ENCODE measurements around the gene IGFN1. TPM values are rescaled to one million over a fixed set of nuclear protein-coding genes. Genes with fewer than 3 reads are reported as not detected.

IGFN1 gene
- total RNA-seq, 2 donors from 2014 or later, result 2.0 to 6.7 TPM

GRCh38 chr1:201264072-201264471, 73.4 kb downstream of the IGFN1 start:
- no peaks in the 10 kb centered on the region for H3K27me3 ChIP-seq (replicated peaks; ENCODE audit: insufficient read depth)
- no peak overlapping the region for H3K4me3 ChIP-seq
- H3K4me1 ChIP-seq (replicated peaks), result no peaks in the 10 kb centered on the region
- no peaks in the 10 kb centered on the region for H3K36me3 ChIP-seq
- WGBS, result 83% methylated on average over 6 of the region's 6 CpGs
- DNase-seq (ENCODE audit: low spot score), result peak; percentile 2
- no peaks in the 10 kb centered on the region for H3K9me3 ChIP-seq
- TF ChIP-seq POLR2A (IDR thresholded peaks at IDR 0.05) (no peak), POLR2AphosphoS5 (IDR thresholded peaks at IDR 0.05) (no peak), CTCF (IDR thresholded peaks at IDR 0.05) (no peak)
- intact Hi-C loops (cut with DNase I), result no loop called here
- H3K27ac ChIP-seq, result no peak overlapping the region

GRCh38 chr1:201264554-201264953, 73.9 kb downstream of the IGFN1 start:
- H3K4me3 ChIP-seq, result no peak overlapping the region
- no peak overlapping the region for H3K27ac ChIP-seq
- TF ChIP-seq POLR2A (IDR thresholded peaks at IDR 0.05) (no peak), POLR2AphosphoS5 (IDR thresholded peaks at IDR 0.05) (no peak), CTCF (IDR thresholded peaks at IDR 0.05) (no peak)
- H3K27me3 ChIP-seq (replicated peaks; ENCODE audit: insufficient read depth), result no peaks in the 10 kb centered on the region
- H3K4me1 ChIP-seq (replicated peaks), result no peaks in the 10 kb centered on the region
- DNase-seq (ENCODE audit: low spot score), result no peak
- H3K9me3 ChIP-seq, result no peaks in the 10 kb centered on the region
- WGBS, result 89% methylated on average over 4 of the region's 4 CpGs
- H3K36me3 ChIP-seq, result no peaks in the 10 kb centered on the region
- intact Hi-C loops (cut with DNase I), result no loop called here

GRCh38 chr1:201265756-201266155, 75.1 kb downstream of the IGFN1 start:
- no peak overlapping the region for H3K4me3 ChIP-seq
- TF ChIP-seq POLR2A (IDR thresholded peaks at IDR 0.05) (no peak), CTCF (IDR thresholded peaks at IDR 0.05) (no peak), POLR2AphosphoS5 (IDR thresholded peaks at IDR 0.05) (no peak)
- WGBS, result 53% methylated on average over 3 of the region's 3 CpGs
- no peaks in the 10 kb centered on the region for H3K9me3 ChIP-seq
- H3K4me1 ChIP-seq (replicated peaks), result no peaks in the 10 kb centered on the region
- H3K27me3 ChIP-seq (replicated peaks; ENCODE audit: insufficient read depth), result no peaks in the 10 kb centered on the region
- no peaks in the 10 kb centered on the region for H3K36me3 ChIP-seq
- intact Hi-C loops (cut with DNase I), result no loop called here
- H3K27ac ChIP-seq, result no peak overlapping the region
- peak; percentile 1 for DNase-seq (ENCODE audit: low spot score)

GRCh38 chr1:201266276-201266675, 75.7 kb downstream of the IGFN1 start:
- intact Hi-C loops (cut with DNase I), result no loop called here

More at GRCh38 chr1:201266276-201266675, 75.7 kb downstream of the IGFN1 start:
- no peaks in the 10 kb centered on the region for H3K36me3 ChIP-seq
- DNase-seq (ENCODE audit: low spot score), result peak; percentile 0
- H3K4me3 ChIP-seq, result no peak overlapping the region
- TF ChIP-seq POLR2A (IDR thresholded peaks at IDR 0.05) (no peak), CTCF (IDR thresholded peaks at IDR 0.05) (no peak), POLR2AphosphoS5 (IDR thresholded peaks at IDR 0.05) (no peak)
- H3K9me3 ChIP-seq, result no peaks in the 10 kb centered on the region
- peak overlapping the region in 1 of 2 donors; percentile 65 for H3K27ac ChIP-seq
- H3K27me3 ChIP-seq (replicated peaks; ENCODE audit: insufficient read depth), result no peaks in the 10 kb centered on the region
- no peaks in the 10 kb centered on the region for H3K4me1 ChIP-seq (replicated peaks)
